ENCODE data around the gene TMEM233. TPM values are rescaled to one million over a fixed set of nuclear protein-coding genes. Genes with fewer than 3 reads are reported as not detected.

The TMEM233 gene
- polyA plus RNA-seq, 1 experiment, result not detected

- TF ChIP-seq, protein P1, sequence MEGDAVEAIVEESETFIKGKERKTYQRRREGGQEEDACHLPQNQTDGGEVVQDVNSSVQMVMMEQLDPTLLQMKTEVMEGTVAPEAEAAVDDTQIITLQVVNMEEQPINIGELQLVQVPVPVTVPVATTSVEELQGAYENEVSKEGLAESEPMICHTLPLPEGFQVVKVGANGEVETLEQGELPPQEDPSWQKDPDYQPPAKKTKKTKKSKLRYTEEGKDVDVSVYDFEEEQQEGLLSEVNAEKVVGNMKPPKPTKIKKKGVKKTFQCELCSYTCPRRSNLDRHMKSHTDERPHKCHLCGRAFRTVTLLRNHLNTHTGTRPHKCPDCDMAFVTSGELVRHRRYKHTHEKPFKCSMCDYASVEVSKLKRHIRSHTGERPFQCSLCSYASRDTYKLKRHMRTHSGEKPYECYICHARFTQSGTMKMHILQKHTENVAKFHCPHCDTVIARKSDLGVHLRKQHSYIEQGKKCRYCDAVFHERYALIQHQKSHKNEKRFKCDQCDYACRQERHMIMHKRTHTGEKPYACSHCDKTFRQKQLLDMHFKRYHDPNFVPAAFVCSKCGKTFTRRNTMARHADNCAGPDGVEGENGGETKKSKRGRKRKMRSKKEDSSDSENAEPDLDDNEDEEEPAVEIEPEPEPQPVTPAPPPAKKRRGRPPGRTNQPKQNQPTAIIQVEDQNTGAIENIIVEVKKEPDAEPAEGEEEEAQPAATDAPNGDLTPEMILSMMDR (IDR thresholded peaks at IDR 0.05; ENCODE audit: insufficient read depth, low read depth, low read length), result no peak
- H3K27me3 ChIP-seq (ENCODE audit: control insufficient read depth, insufficient read depth, low read length), result peaks cover 1% of the 10 kb centered on the region; the same call in 1 of the 2 replicates
- no peak overlapping the region for H3K4me3 ChIP-seq (ENCODE audit: low read depth, low read length)
- ChIA-PET POLR2A (no interaction called here), CTCF (interaction anchor here (1.0 to 2.4 kb wide), 4 partner anchors 11 to 116 kb away, joined by 3 to 11 read pairs (median 4); no protein-coding TSS in a partner anchor)
- no peaks in the 10 kb centered on the region for H3K36me3 ChIP-seq (ENCODE audit: control insufficient read depth, insufficient read depth, low read length)
- DNase-seq (ENCODE audit: low read depth), result no peak
Observed at GRCh38 chr12:119665164-119665929, 71.8 kb downstream of the TMEM233 start.

GRCh38 chr12:119666226-119666795 lies 72.7 kb downstream of the TMEM233 start:
- Histone ChIP-seq H3K4me3 (ENCODE audit: low read depth, low read length) (no peak overlapping the region), H3K27me3 (ENCODE audit: control insufficient read depth, insufficient read depth, low read length) (peaks cover 1% of the 10 kb centered on the region; the same call in 1 of the 2 replicates), H3K36me3 (ENCODE audit: control insufficient read depth, insufficient read depth, low read length) (no peaks in the 10 kb centered on the region)
- TF ChIP-seq, protein P1 (IDR thresholded peaks at IDR 0.05; ENCODE audit: insufficient read depth, low read depth, low read length), result no peak
- no peak for DNase-seq (ENCODE audit: low read depth)
- ChIA-PET POLR2A (no interaction called here), CTCF (interaction anchor here (1.0 to 2.4 kb wide), 3 partner anchors 12 to 115 kb away, joined by 3 to 11 read pairs (median 5); no protein-coding TSS in a partner anchor)

DNA sequence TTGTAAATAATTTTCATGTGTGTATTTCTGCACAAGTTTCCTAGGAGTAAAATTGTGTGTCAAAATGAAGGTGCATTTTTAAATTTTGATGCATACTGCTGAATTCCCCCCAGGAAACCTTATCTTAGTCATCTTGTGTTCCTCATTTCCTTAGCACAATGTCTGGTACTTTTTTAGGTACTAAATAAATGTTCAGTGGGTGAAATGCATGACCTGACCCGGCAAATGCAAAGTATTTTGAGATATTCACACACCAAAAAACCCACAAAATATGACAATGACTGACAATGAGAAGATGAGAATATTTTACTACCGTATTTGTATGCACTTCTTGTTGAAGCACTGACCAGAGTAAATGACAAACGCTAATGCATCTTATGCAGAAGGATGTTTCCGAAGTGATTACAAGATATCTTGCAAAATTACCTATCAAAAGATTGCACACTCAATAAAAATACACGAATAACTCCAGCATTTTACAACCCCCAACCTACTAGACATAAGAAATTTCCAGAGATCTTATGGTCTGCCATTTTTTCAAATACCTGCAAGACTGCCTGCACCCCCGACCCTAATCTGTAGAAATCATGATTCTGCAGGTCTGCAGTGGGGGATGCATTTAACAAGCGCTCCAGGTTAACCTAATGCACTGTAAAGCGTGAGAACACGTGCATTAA lies 73.5 kb downstream of the TMEM233 start:
- no peak for DNase-seq (ENCODE audit: low read depth)
- peaks cover 1% of the 10 kb centered on the region; the same call in 1 of the 2 replicates for H3K27me3 ChIP-seq (ENCODE audit: control insufficient read depth, insufficient read depth, low read length)
- peak overlapping the region; percentile 26 for H3K4me3 ChIP-seq (ENCODE audit: low read depth, low read length)
- TF ChIP-seq, protein P1 (IDR thresholded peaks at IDR 0.05; ENCODE audit: insufficient read depth, low read depth, low read length), result no peak
- POLR2A ChIA-PET, result no interaction called here
- CTCF ChIA-PET, result interaction anchor here (0.5 to 3.7 kb wide), 18 partner anchors 8 to 273 kb away, joined by 3 to 25 read pairs (median 5); no protein-coding TSS in a partner anchor
- H3K36me3 ChIP-seq (ENCODE audit: control insufficient read depth, insufficient read depth, low read length), result no peaks in the 10 kb centered on the region

DNA sequence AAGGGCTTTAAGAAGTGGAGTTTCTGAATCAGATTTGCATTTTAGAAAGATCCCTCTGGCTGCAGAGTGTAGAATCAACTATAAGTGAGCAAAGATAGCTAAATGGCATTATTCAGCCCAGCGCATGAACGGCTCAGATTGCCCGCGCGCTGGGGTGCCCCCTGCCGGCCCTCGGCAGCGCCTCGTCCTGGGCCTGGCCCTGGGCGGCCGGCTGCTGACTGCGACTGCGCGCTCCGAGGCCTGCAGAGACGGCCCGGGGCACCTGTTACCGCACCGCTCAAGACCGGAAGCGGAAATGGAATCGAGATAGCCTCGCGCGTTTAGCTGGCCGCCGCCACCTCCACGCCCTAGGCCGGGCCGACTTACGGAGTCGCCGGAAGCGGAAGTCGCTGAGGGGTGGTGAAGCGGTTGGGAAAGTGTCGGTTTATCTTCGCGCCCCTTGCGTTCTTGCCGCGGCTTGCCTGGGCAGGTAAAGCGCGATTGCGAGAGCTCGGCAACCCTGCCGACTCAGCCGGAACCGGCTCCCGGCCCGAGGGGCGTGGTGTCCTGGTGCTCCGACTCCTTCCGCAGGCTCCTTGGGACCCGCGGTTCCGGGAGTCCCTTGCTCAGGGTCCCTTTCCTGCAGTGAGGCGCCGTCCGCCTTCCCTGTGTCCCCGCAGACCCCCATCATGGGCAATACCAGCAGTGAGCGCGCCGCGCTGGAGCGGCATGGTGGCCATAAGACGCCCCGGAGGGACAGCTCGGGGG lies 74.2 kb downstream of the TMEM233 start, which contains the start of gene PRKAB1:
Gene PRKAB1, plus strand, starts transcription at position 557 of the 747 bp plus-strand sequence. Its CDS starts 112 bp downstream, at position 669.
- POLR2A ChIA-PET, result no interaction called here
- TF ChIP-seq, protein P1 (IDR thresholded peaks at IDR 0.05; ENCODE audit: insufficient read depth, low read depth, low read length), result peak; percentile 80
- peak within 1 kb of the TSS; percentile 85 for H3K4me3 ChIP-seq (ENCODE audit: low read depth, low read length)
- peaks cover 1% of the 10 kb centered on the region; the same call in 1 of the 2 replicates for H3K27me3 ChIP-seq (ENCODE audit: control insufficient read depth, insufficient read depth, low read length)
- CTCF ChIA-PET, result interaction anchor here (0.5 to 3.7 kb wide), 16 partner anchors 9 to 272 kb away, joined by 3 to 25 read pairs (median 4); no protein-coding TSS in a partner anchor
- no peaks in the 10 kb centered on the region for H3K36me3 ChIP-seq (ENCODE audit: control insufficient read depth, insufficient read depth, low read length)
- peak; percentile 83 for DNase-seq (ENCODE audit: low read depth)

All from BJ (cell line).